A673 (cell line): ENCODE measurements around the gene FAM89B. TPM values are rescaled to one million over a fixed set of nuclear protein-coding genes. Genes with fewer than 3 reads are reported as not detected.
A peak's percentile ranks its signal among the peaks of the same experiment; 100 is the strongest.

ENCODE experiments used
- BruUV-seq: library from RNA; stranded (reverse); fragments of 400-500 nt; replicated peaks from 2 replicates; lab custom pipeline; 2021; lab: Mats Ljungman, UMichigan
- CTCF ChIA-PET: fragments of 300-600 bp; sonication (Branson Sonifier 250); formaldehyde crosslinking; loops from one replicate; lab custom pipeline; 2022; ENCODE audit warnings: antibody characterized with exemption; lab: Charles Lee
- POLR2A ChIA-PET: fragments of 300-600 bp; sonication (Branson Sonifier 250); formaldehyde crosslinking; loops from one replicate; lab custom pipeline; 2022; ENCODE audit warnings: antibody characterized with exemption; ENCODE audit not compliant: low non-redundant PET; lab: Charles Lee
- DNase-seq: peaks from one replicate; pipeline ENCODE4 v3.0.0-alpha.2; 2015; ENCODE audit warnings: low spot score
- H3K27ac ChIP-seq: fragments of 200-600 bp; sonication (generic); 2 replicates; pipeline ENCODE4 v1.5.1; 2016; ENCODE audit warnings: mixed run types, low read depth, mild to moderate bottlenecking, mixed read lengths, antibody characterized with exemption, low read length; ENCODE audit not compliant: poor library complexity, severe bottlenecking
- H3K27me3 ChIP-seq: fragments of 200-600 bp; sonication (generic); replicated peaks from 2 replicates; pipeline ENCODE4 v1.6.1; 2017; ENCODE audit warnings: mixed run types, low read depth, mild to moderate bottlenecking, mixed read lengths, antibody characterized with exemption, low read length; ENCODE audit not compliant: insufficient read depth, poor library complexity
- H3K36me3 ChIP-seq: fragments of 200-600 bp; sonication (generic); 2 replicates; pipeline ENCODE4 v1.6.1; 2016; ENCODE audit warnings: mixed run types, mild to moderate bottlenecking, mixed read lengths, antibody characterized with exemption, low read length; ENCODE audit not compliant: insufficient read depth, poor library complexity, severe bottlenecking
- H3K4me1 ChIP-seq: fragments of 200-600 bp; sonication (generic); 2 replicates; pipeline ENCODE4 v1.6.1; 2017; ENCODE audit warnings: mixed run types, mild to moderate bottlenecking, mixed read lengths, antibody characterized with exemption, low read length; ENCODE audit not compliant: insufficient read depth, poor library complexity, severe bottlenecking
- H3K4me3 ChIP-seq: fragments of 200-600 bp; sonication (generic); 2 replicates; pipeline ENCODE4 v1.5.1; 2016; ENCODE audit warnings: low read depth, mixed run types, mild to moderate bottlenecking, mixed read lengths, low read length; ENCODE audit not compliant: poor library complexity, severe bottlenecking
- H3K9me3 ChIP-seq: fragments of 200-600 bp; sonication (generic); 2 replicates; pipeline ENCODE4 v1.6.1; 2016; ENCODE audit warnings: mixed run types, low read depth, mild to moderate bottlenecking, mixed read lengths, antibody characterized with exemption, low read length; ENCODE audit not compliant: poor library complexity, severe bottlenecking
- CTCF ChIP-seq: fragments of 300-800, 200-600 bp; sonication (generic); conservative IDR thresholded peaks from 2 replicates; pipeline ENCODE4 v1.5.1; 2017; ENCODE audit warnings: low read depth, mild to moderate bottlenecking, antibody characterized with exemption, low read length, moderate library complexity, mixed read lengths
- EZH2 ChIP-seq: fragments of 200-600 bp; sonication (generic); IDR thresholded peaks from 2 replicates; pipeline ENCODE4 v1.6.1; 2017; ENCODE audit warnings: borderline replicate concordance, low read depth, mild to moderate bottlenecking, mixed read lengths, antibody characterized with exemption, low read length; ENCODE audit not compliant: poor library complexity, severe bottlenecking
- intact Hi-C: fragments of 100-400 bp; cut with micrococcal nuclease; formaldehyde crosslinking; loops from one replicate; pipeline ENCODE4 v1.10.0; 2022; ENCODE audit not compliant: unreplicated experiment
- total RNA-seq: library from RNA; stranded (reverse); gene quantifications from 2 replicates; pipeline ENCODE4 v1.2.3, GENCODE V29; 2021

The FAM89B gene
- total RNA-seq, 1 experiment from 2014 or later, result 88.3 TPM

GRCh38 chr11:65593518-65594414 lies 21.4 kb downstream of the FAM89B start:
- CTCF ChIA-PET, result interaction anchor here (0.5 to 1.7 kb wide), 8 partner anchors 12 to 134 kb away, joined by 3 to 12 read pairs (median 6); partner anchors contain the start of gene FAM89B
- POLR2A ChIA-PET, result no interaction called here
- Histone ChIP-seq H3K27me3 (no peaks in the 10 kb centered on the region), H3K27ac (no peak overlapping the region), H3K36me3 (peaks cover 22% of the 10 kb centered on the region), H3K4me1 (peaks cover 5% of the 10 kb centered on the region), H3K9me3 (no peaks in the 10 kb centered on the region), H3K4me3 (no peak overlapping the region)
- intact Hi-C loops, result no loop called here
- TF ChIP-seq CTCF, result peak; percentile 79
- TF ChIP-seq EZH2, result no peak
- peak; percentile 55 for DNase-seq
- BruUV-seq, result no TSS peak

DNA sequence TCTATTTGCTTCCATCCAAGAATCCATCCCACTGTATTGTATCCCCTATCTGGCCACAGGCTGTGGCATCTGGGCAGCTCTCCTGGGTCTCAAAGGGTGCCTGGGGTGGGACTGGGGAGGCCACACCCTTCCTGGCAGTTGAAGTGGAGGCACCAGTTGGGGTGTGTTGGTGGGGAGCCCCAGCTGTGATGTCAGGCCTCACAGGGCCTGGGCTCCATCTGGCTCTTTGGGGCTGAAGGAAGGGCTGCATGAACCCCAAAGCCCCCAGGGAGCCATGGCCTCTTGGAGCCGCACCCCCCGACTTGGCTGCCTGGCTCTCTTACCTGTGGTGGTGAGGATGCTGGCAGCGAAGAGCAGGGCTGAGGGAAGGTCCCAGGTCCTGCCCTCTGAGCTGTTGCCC lies 22.8 kb downstream of the FAM89B start:
- Histone ChIP-seq H3K27me3 (no peaks in the 10 kb centered on the region), H3K4me1 (peaks cover 5% of the 10 kb centered on the region), H3K4me3 (no peak overlapping the region), H3K27ac (no peak overlapping the region), H3K9me3 (no peaks in the 10 kb centered on the region), H3K36me3 (peaks cover 18% of the 10 kb centered on the region)
- TF ChIP-seq CTCF (no peak), EZH2 (no peak)
- no TSS peak for BruUV-seq
- intact Hi-C loops, result no loop called here
- ChIA-PET CTCF (no interaction called here), POLR2A (interaction anchor here (0.5 kb wide), 1 partner anchor 68 kb away, joined by 7 read pairs; the partner anchor contains the start of gene RELA)
- no peak for DNase-seq

GRCh38 chr11:65595543-65596281 lies 23.4 kb downstream of the FAM89B start, which contains the start of gene KCNK7:
KCNK7 (minus strand) TSS chr11:65595800; CDS start chr11:65595772, 28 bp downstream.
- ChIA-PET POLR2A (interaction anchor here (0.5 kb wide), 1 partner anchor 67 kb away, joined by 7 read pairs; the partner anchor contains the start of gene RELA), CTCF (interaction anchor here (1.0 kb wide), 1 partner anchor 55 kb away, joined by 4 read pairs; no protein-coding TSS in a partner anchor)
- Histone ChIP-seq H3K36me3 (peaks cover 13% of the 10 kb centered on the region), H3K27me3 (no peaks in the 10 kb centered on the region), H3K9me3 (no peaks in the 10 kb centered on the region), H3K27ac (no peak within 1 kb of the TSS), H3K4me3 (no peak within 1 kb of the TSS), H3K4me1 (peaks cover 5% of the 10 kb centered on the region)
- intact Hi-C loops, result no loop called here
- no peak for DNase-seq
- TF ChIP-seq EZH2 (no peak), CTCF (no peak)
- no TSS peak for BruUV-seq
